Activated T-helper 1 cell treated with anti-CD3 and anti-CD28 coated beads, Interleukin-12 subunit alpha, Interleukin-12 subunit beta, Interleukin-2, Interleukin-4 antibody, amounts not matched to agents 30 ng/mL and 10 ng/mL and 1 ng/mL, durations not matched to agents 14 hours and 24 hours and 36 hours (primary cell): ENCODE data around the gene COL5A1. TPM values are rescaled to one million over a fixed set of nuclear protein-coding genes. Genes with fewer than 3 reads are reported as not detected.

Experiments
- DNase-seq: peaks from one replicate; pipeline ENCODE4 v3.0.0; 2021; ENCODE audit warnings: low spot score
- H3K27ac Mint-ChIP-seq: one replicate; pipeline ENCODE4 v1.8.0; 2021; ENCODE audit warnings: mild to moderate bottlenecking, mixed read lengths
- H3K27me3 Mint-ChIP-seq: one replicate; pipeline ENCODE4 v1.8.0; 2022; ENCODE audit warnings: mild to moderate bottlenecking, moderate library complexity, mixed read lengths; ENCODE audit not compliant: insufficient read depth
- H3K36me3 Mint-ChIP-seq: one replicate; pipeline ENCODE4 v1.8.0; 2021; ENCODE audit warnings: low read depth, mixed read lengths
- H3K4me1 Mint-ChIP-seq: one replicate; pipeline ENCODE4 v1.8.0; 2021; ENCODE audit warnings: low read depth, mixed read lengths
- H3K4me3 Mint-ChIP-seq: one replicate; pipeline ENCODE4 v1.8.0; 2021; ENCODE audit warnings: mild to moderate bottlenecking, moderate library complexity, mixed read lengths
- H3K9me3 Mint-ChIP-seq: one replicate; pipeline ENCODE4 v1.8.0; 2021; ENCODE audit warnings: mixed read lengths
- intact Hi-C: fragments of 100-400 bp; cut with micrococcal nuclease; formaldehyde crosslinking; loops from one replicate; pipeline ENCODE4 v1.15.1; 2024
- total RNA-seq: library from RNA; stranded (reverse); gene quantifications from 2 replicates; pipeline ENCODE4 v1.2.3, GENCODE V29; 2022

The COL5A1 gene
- total RNA-seq, 1 donor from 2014 or later: not detected

DNA sequence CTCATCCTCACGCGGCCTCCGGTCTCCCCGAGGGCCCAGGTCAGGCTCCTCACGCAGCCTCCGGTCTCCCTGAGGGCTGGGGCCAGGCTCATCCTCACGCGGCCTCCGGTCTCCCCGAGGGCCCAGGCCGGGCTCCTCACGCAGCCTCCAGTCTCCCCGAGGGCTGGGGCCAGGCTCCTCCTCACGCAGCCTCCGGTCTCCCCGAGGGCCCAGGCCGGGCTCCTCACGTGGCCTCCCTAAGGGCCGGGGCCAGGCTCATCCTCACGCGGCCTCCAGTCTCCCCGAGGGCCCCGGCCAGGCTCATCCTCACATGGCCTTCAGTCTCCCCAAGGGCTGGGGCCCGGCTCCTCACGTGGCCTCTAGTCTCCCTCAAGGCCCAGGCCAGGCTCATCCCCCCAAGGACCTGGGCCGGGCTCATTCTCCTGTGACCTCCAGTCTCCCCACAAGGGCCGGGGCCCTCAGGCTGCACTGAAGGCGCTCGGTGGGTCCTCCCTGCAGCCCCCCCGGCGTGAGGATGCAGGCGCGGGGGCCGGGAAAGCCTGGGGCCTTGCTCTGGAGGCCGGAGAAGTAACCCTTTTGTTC lies 187.8 kb downstream of the COL5A1 start:
- Mint-ChIP-seq H3K4me3 (no peak overlapping the region), H3K9me3 (no peaks in the 10 kb centered on the region), H3K27ac (no peak overlapping the region), H3K4me1 (no peaks in the 10 kb centered on the region), H3K27me3 (no peaks in the 10 kb centered on the region), H3K36me3 (no peaks in the 10 kb centered on the region)
- intact Hi-C loops: no loop called here
- DNase-seq: no peak

DNA sequence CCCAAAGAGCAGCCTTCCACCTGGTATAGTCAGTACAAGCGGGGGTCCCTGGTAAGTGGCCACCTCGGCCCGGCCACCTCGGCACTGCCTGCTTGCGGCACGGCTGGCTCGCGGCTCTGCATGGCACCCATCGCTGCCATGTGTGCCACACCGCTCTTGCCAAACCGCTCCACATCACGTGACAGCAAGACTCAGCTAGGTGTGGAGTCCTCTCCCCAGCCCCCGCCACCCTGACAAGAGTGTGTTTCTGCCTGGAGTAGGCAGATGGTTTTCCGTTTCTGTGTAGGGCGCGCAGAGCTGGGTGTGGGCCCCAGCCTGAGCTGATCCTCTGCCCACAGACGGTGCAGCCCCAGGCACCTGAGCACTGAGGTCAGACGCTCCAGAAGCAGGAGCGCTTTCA lies 188.5 kb downstream of the COL5A1 start:
- H3K27me3 Mint-ChIP-seq: no peaks in the 10 kb centered on the region
- DNase-seq: no peak
- H3K36me3 Mint-ChIP-seq: no peaks in the 10 kb centered on the region
- no peaks in the 10 kb centered on the region for H3K9me3 Mint-ChIP-seq
- intact Hi-C loops: no loop called here
- no peaks in the 10 kb centered on the region for H3K4me1 Mint-ChIP-seq
- no peak overlapping the region for H3K4me3 Mint-ChIP-seq
- H3K27ac Mint-ChIP-seq: no peak overlapping the region

DNA sequence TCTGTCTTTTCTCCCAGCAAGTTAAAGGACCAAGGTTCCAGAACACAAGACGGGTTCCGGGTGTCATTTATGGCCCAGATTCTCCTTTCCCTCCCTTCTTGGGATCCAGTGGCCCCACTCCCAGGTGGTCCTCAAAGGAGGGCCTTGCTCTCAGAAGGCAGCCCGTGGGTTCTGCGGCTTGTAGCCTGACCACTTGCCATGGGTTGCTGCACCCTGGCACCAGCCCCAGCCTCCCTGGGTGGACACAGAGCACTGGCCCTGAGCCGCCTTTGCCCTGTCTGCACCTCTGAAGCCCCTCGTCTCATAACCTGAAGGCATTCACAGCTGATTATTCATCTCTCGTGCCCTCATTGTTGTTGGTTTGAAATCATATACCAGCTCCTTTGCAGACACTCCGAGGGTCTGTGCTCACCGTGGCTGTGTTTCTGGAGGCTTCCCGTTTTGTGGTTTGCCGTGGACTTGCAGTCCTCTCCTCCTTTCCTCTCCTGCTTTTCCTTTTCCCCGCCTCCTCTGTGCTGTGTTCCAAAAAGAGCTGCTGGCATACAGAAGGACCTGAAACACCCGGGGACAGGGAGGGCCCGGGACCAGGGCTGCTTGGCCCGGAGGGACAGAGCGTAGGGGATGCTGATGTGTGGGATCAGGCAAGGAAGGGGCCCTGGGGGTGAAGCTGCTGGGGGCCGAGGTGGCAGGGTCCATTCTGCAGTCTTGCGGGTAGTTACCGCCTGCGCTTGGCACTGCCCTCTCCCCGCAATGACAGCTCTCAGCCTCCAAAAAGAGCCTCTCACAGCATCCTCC lies 189.5 kb downstream of the COL5A1 start:
- Mint-ChIP-seq H3K27ac (no peak overlapping the region), H3K36me3 (no peaks in the 10 kb centered on the region), H3K4me1 (no peaks in the 10 kb centered on the region), H3K9me3 (no peaks in the 10 kb centered on the region), H3K4me3 (no peak overlapping the region), H3K27me3 (no peaks in the 10 kb centered on the region)
- intact Hi-C loops: no loop called here
- DNase-seq: no peak

DNA sequence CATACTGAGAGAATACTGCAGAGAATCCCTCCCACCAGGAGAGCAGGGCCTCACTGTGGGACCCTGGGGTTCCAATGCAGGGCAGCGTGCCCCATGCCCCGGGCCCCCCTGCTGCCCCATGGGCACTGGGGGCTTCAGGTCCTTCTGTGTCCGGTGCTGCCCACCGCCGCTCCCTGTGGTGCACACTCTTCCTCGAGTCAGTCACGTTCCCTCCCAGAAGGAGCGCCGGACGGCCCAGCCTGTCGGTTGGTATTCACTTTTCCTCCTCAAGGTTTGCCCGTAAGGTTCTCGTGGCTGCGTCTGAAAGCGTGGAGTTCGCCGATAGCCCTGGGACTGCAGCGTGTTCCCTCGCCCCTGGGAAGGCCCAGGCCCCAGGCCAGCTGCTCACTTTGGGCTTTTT lies 190.9 kb downstream of the COL5A1 start:
- no peaks in the 10 kb centered on the region for H3K36me3 Mint-ChIP-seq
- no peaks in the 10 kb centered on the region for H3K4me1 Mint-ChIP-seq
- intact Hi-C loops: no loop called here
- H3K4me3 Mint-ChIP-seq: no peak overlapping the region
- H3K27me3 Mint-ChIP-seq: no peaks in the 10 kb centered on the region
- no peak overlapping the region for H3K27ac Mint-ChIP-seq
- no peaks in the 10 kb centered on the region for H3K9me3 Mint-ChIP-seq
- DNase-seq: no peak

DNA sequence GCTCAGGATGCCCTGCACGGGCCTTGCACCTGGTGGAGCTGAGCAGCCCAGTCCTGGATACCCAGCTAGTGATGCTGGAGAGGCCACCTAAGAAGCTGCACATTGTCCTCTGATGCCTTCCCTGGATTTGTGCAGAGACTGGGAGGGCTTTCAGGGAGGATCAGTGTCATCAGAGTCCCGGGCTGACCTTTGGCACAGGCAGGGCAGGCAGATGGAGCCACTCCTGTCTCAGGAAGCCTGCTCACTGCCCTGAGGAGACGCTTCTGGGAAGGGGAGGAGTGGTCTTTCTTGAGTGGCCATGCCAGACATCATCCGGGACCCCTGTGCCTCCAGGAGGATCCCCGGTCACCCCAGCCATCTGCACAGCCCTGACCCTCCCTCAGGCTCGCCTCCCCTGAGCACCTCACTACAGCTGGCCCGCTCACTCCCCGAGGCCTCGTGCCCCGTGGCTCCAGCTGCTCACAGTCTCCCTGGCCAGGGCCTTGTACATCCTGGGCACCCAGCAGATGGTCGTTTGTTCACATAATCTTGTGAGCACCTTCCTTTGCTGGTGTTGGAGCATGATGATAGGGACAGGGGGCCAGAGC lies 191.8 kb downstream of the COL5A1 start:
- Mint-ChIP-seq H3K4me3 (no peak overlapping the region), H3K9me3 (no peaks in the 10 kb centered on the region), H3K27me3 (no peaks in the 10 kb centered on the region), H3K4me1 (no peaks in the 10 kb centered on the region), H3K36me3 (no peaks in the 10 kb centered on the region), H3K27ac (no peak overlapping the region)
- DNase-seq: no peak
- intact Hi-C loops: no loop called here

DNA sequence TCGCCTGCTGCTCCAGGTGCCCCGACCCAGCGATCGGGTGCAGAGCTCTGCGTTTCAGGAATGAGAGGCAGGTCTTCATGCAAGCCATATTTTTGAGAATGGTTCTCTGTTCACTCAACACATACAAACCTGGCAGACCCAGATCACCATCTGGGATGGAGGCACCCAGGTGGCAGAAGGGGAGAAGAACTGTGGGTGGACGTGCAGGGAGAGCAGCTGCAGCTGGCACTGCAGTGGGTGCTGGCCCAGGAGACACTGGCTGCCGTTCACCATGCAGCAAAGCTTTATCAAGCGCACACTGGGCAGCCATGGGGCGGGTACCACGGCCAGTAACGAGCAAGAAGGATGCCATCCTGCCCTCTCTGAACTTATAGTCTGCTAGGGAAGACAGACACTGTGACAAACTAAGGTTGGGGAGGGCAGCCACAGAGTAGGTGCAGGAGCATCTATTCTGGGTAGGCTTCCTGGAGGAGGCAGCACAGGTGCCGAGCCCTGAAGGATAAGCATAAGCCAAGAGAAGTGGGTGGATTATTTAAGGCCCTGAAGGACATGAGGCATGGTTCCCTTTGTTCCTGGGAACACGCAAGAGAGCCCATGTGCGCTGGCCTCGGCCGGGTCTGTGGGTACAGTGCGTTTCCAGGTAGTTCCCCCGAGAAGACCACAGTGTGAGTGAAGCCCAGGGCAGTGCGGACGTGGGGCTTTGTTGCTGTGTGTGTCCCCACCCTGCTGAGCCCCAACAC lies 192.8 kb downstream of the COL5A1 start:
- H3K36me3 Mint-ChIP-seq: no peaks in the 10 kb centered on the region

DNA sequence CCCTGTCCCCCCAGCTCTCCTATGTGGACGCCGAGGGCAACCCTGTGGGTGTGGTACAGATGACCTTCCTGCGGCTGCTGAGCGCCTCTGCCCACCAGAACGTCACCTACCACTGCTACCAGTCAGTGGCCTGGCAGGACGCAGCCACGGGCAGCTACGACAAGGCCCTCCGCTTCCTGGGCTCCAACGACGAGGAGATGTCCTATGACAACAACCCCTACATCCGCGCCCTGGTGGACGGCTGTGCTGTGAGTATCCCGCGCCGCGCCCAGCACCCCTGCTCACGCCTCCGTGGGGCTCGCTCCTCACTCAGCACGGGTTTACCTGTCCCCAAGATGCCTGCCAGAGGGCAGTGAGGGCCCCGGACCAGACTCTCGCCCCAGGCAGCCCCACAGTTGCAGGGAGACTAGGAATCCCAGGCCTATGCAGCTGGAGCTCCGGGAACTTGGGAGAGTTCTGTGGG lies 193.4 kb downstream of the COL5A1 start:
- Mint-ChIP-seq H3K27ac (no peak overlapping the region), H3K36me3 (no peaks in the 10 kb centered on the region), H3K9me3 (no peaks in the 10 kb centered on the region), H3K27me3 (no peaks in the 10 kb centered on the region), H3K4me3 (no peak overlapping the region), H3K4me1 (no peaks in the 10 kb centered on the region)
- intact Hi-C loops: no loop called here
- no peak for DNase-seq

More for the DNA sequence above, 192.8 kb downstream of the COL5A1 start:
- no peaks in the 10 kb centered on the region for H3K4me1 Mint-ChIP-seq
- no peak for DNase-seq
- H3K27ac Mint-ChIP-seq: no peak overlapping the region
- intact Hi-C loops: no loop called here
- H3K4me3 Mint-ChIP-seq: no peak overlapping the region
- no peaks in the 10 kb centered on the region for H3K27me3 Mint-ChIP-seq
- no peaks in the 10 kb centered on the region for H3K9me3 Mint-ChIP-seq

DNA sequence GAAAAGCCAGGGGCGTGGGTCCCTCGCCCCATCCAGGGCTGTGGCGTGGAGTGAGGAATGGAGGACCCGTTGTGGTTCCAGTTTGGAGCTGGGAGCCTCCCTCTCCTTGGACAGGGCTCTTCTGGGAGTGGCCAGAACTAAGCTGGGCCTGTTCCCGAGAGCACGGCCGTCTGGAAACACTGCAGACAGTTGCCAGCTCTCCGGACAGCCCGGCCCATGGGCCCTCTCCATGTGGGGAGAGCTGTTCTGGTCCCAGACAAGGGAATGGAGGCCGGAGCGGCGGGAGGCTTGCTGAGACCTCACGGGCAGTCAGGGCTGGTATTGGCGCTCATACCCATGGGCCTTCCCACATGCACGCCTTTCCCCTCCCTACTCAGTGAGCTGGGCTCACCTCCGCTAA lies 193.8 kb downstream of the COL5A1 start:
- no peak for DNase-seq
- Mint-ChIP-seq H3K27ac (no peak overlapping the region), H3K36me3 (no peaks in the 10 kb centered on the region), H3K27me3 (no peaks in the 10 kb centered on the region), H3K4me1 (no peaks in the 10 kb centered on the region), H3K4me3 (no peak overlapping the region), H3K9me3 (no peaks in the 10 kb centered on the region)
- intact Hi-C loops: no loop called here

DNA sequence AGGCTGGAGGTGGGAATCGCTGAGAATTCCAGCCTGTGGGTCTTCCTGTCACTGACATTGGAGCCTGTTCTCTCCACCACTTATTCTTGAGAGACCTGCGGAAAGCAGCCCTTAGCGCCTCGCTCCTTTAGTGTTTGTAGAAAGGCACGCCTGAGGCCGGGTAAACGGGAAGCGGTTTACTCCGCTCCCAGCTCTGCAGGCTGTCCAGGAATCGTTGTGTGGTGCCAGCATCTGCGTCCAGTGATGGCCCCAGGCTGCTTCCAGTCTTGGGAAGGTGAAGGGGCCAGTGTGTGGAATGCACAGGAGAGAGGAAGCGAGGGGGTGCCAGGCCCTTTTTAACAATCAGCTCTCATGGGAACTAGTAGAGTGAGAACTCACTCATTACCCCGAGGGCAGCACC lies 194.4 kb downstream of the COL5A1 start:
- Mint-ChIP-seq H3K36me3 (no peaks in the 10 kb centered on the region), H3K27me3 (no peaks in the 10 kb centered on the region), H3K27ac (no peak overlapping the region), H3K9me3 (no peaks in the 10 kb centered on the region), H3K4me3 (no peak overlapping the region), H3K4me1 (no peaks in the 10 kb centered on the region)
- intact Hi-C loops: no loop called here
- no peak for DNase-seq

DNA sequence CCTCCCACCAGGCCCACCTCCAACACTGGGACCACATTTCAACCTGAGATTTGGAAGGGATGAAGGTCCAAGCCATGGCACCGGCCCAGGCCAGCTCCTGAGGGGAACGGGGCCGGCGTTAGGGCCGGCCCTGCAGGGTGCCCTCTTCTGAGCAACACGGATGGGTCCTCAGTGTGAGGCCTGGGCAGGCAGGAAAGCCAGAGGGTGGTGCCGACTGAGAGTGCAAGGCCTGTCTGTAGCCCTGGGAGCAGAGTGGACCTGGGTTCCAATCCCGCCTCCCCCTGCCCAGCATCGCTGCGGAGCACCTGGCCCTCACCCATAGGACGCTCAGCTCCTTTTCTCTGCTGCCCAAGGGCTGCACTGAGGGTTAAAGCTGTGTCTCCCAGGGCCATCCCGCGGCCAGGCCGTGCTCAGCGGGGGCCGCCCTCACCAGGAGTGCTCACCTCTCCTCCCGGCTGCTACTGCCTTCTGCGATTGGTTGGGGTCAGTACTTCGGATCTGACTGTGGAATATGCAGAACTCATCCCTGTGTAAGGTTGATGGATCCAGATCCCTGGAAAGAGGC lies 194.9 kb downstream of the COL5A1 start:
- Mint-ChIP-seq H3K27ac (no peak overlapping the region), H3K36me3 (no peaks in the 10 kb centered on the region), H3K9me3 (no peaks in the 10 kb centered on the region), H3K4me1 (no peaks in the 10 kb centered on the region), H3K27me3 (no peaks in the 10 kb centered on the region), H3K4me3 (no peak overlapping the region)
- intact Hi-C loops: no loop called here
- DNase-seq: no peak

DNA sequence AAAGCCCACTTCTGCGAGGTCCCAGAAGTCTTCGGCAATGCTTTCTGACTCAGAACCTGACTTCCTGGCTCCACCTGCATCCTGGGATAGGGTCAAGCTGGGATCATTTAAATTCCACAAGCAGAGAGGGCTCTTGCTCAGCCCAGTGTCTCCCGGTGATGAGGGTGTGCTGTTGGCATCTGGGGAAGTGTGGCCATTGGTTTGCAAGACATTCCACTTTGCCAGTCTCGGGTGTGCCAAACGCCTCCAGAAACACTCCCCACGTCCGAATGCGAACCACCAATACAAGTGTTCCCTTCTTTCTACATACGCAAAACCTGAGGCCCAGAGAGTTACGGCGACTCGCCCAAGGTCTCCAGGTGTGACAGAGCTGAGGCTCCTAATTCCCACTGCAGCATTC lies 195.9 kb downstream of the COL5A1 start:
- intact Hi-C loops: no loop called here
- Mint-ChIP-seq H3K4me3 (no peak overlapping the region), H3K27me3 (no peaks in the 10 kb centered on the region), H3K9me3 (no peaks in the 10 kb centered on the region), H3K27ac (no peak overlapping the region), H3K4me1 (no peaks in the 10 kb centered on the region), H3K36me3 (no peaks in the 10 kb centered on the region)
- no peak for DNase-seq

DNA sequence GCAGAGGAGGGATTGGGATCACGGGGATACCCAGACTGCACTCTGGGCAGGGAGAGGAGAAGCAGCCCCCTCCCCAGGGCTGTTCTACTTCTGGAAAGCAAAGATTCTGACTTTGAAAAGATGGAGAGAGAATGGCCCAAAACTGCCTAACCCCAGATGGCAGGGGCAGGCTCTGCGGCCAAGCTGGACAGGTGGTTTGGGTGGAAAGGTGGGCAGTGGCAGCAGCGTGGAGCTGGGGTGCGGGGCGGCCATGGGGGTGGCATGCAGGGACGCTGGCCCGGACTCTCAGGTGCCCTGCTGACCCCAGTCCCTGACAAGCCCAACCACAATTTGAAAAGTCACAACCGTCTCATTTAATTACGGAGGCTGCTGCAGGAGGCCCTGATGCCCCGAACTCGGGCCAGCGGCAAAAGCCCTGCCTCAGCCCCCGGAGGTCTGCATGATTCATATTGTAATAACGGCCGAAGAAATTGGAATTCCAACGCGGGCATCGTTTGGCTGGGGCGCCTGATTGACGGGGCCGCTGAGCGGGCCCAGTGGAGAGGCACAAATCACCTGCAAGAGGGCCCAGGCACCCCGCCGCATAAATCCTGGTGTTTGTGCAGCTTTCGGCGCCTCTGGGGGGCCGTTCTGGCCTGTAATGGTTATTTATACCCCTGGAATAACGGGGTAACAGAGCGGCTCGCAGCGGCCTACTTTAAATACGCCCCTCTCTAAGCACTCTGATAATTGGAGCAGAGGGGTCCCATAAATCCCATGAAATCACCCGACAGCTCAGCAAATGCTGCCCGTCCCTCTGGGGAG lies 197.2 kb downstream of the COL5A1 start:
- intact Hi-C loops: no loop called here
- Mint-ChIP-seq H3K4me1 (no peaks in the 10 kb centered on the region), H3K27me3 (no peaks in the 10 kb centered on the region)

More for the DNA sequence above, 197.2 kb downstream of the COL5A1 start:
- H3K9me3 Mint-ChIP-seq: no peaks in the 10 kb centered on the region
- no peak overlapping the region for H3K27ac Mint-ChIP-seq
- H3K36me3 Mint-ChIP-seq: no peaks in the 10 kb centered on the region
- DNase-seq: no peak
- no peak overlapping the region for H3K4me3 Mint-ChIP-seq
